ENCODE measurements around the gene PIAS4.

PIAS4 gene

GRCh38 chr19:4023600-4024398, 16.3 kb downstream of the PIAS4 start:
- DNase-seq (ENCODE audit: low spot score), result no peak

- DNase-seq (ENCODE audit: low spot score), result no peak
Measured at GRCh38 chr19:4025317-4025716, 17.8 kb downstream of the PIAS4 start.

- DNase-seq (ENCODE audit: low spot score), result no peak
Measured at GRCh38 chr19:4027146-4027545, 19.6 kb downstream of the PIAS4 start.

GRCh38 chr19:4028334-4029246, 21.1 kb downstream of the PIAS4 start:
- DNase-seq (ENCODE audit: low spot score), result no peak

GRCh38 chr19:4029247-4029614, 21.7 kb downstream of the PIAS4 start:
- DNase-seq (ENCODE audit: low spot score), result no peak

GRCh38 chr19:4030552-4030951, 23.0 kb downstream of the PIAS4 start:
- no peak for DNase-seq (ENCODE audit: low spot score)

- DNase-seq (ENCODE audit: low spot score), result no peak
Measured at GRCh38 chr19:4030981-4031380, 23.4 kb downstream of the PIAS4 start.

GRCh38 chr19:4031420-4031819, 23.9 kb downstream of the PIAS4 start:
- no peak for DNase-seq (ENCODE audit: low spot score)

GRCh38 chr19:4032436-4032835, 24.9 kb downstream of the PIAS4 start:
- no peak for DNase-seq (ENCODE audit: low spot score)

- no peak for DNase-seq (ENCODE audit: low spot score)
Measured at GRCh38 chr19:4033028-4033956, 25.8 kb downstream of the PIAS4 start.

GRCh38 chr19:4034048-4035017, 26.8 kb downstream of the PIAS4 start:
- DNase-seq (ENCODE audit: low spot score), result no peak

GRCh38 chr19:4035018-4035566, 27.6 kb downstream of the PIAS4 start:
- DNase-seq (ENCODE audit: low spot score), result no peak

GRCh38 chr19:4035582-4035981, 28.0 kb downstream of the PIAS4 start:
- no peak for DNase-seq (ENCODE audit: low spot score)

- DNase-seq (ENCODE audit: low spot score), result no peak
Measured at GRCh38 chr19:4036576-4037300, 29.2 kb downstream of the PIAS4 start.

GRCh38 chr19:4037301-4037949, 29.9 kb downstream of the PIAS4 start:
- no peak for DNase-seq (ENCODE audit: low spot score)

GRCh38 chr19:4038057-4038456, 30.5 kb downstream of the PIAS4 start:
- DNase-seq (ENCODE audit: low spot score), result no peak

GRCh38 chr19:4038661-4039423, 31.3 kb downstream of the PIAS4 start:
- no peak for DNase-seq (ENCODE audit: low spot score)

GRCh38 chr19:4042064-4042730, 34.7 kb downstream of the PIAS4 start:
- DNase-seq (ENCODE audit: low spot score), result no peak
